Type B pancreatic cell (in vitro differentiated cells): Measurements from ENCODE around the gene G3BP1. TPM values are rescaled to one million over a fixed set of nuclear protein-coding genes. Genes with fewer than 3 reads are reported as not detected.

Experiments used
- DNase-seq: peaks from one replicate; pipeline ENCODE4 v3.0.0; 2021; ENCODE audit warnings: mixed read lengths; ENCODE audit not compliant: unreplicated experiment; ENCODE audit errors: extremely low spot score
- H3K27ac Mint-ChIP-seq: 2 replicates; pipeline ENCODE4 v1.8.0; 2021; ENCODE audit warnings: mild to moderate bottlenecking, mixed read lengths
- H3K27me3 Mint-ChIP-seq: 2 replicates; pipeline ENCODE4 v1.8.0; 2021; ENCODE audit warnings: mixed read lengths
- H3K36me3 Mint-ChIP-seq: 2 replicates; pipeline ENCODE4 v1.8.0; 2021; ENCODE audit warnings: mixed read lengths
- H3K4me1 Mint-ChIP-seq: one replicate; pipeline ENCODE4 v1.8.0; 2021; ENCODE audit warnings: mixed read lengths; ENCODE audit not compliant: unreplicated experiment
- H3K4me3 Mint-ChIP-seq: 2 replicates; pipeline ENCODE4 v1.8.0; 2021; ENCODE audit warnings: mild to moderate bottlenecking, mixed read lengths
- H3K9me3 Mint-ChIP-seq: 2 replicates; pipeline ENCODE4 v1.8.0; 2021; ENCODE audit warnings: mixed read lengths
- CTCF ChIP-seq: fragments of 200-600 bp; sonication (generic); conservative IDR thresholded peaks from 2 replicates; pipeline ENCODE4 v1.5.0; 2021; ENCODE audit warnings: antibody characterized with exemption, mild to moderate bottlenecking
- total RNA-seq: library from RNA; stranded (reverse); gene quantifications from 2 replicates; pipeline ENCODE4 v1.2.1, GENCODE V29; 2021; ENCODE audit warnings: low replicate concordance

G3BP1 gene
- total RNA-seq, 1 donor from 2014 or later: 241 TPM

- no peak for TF ChIP-seq CTCF
- Mint-ChIP-seq H3K36me3 (peaks cover 60% of the 10 kb centered on the region), H3K9me3 (no peaks in the 10 kb centered on the region), H3K27ac (no peak overlapping the region), H3K4me1 (no peaks in the 10 kb centered on the region), H3K4me3 (no peak overlapping the region), H3K27me3 (no peaks in the 10 kb centered on the region)
- DNase-seq: no peak
Observed at GRCh38 chr5:151805414-151806223, 33.9 kb downstream of the G3BP1 start.

GRCh38 chr5:151808451-151809169 is 36.9 kb downstream of the G3BP1 start:
- Mint-ChIP-seq H3K27me3 (no peaks in the 10 kb centered on the region), H3K36me3 (peaks cover 64% of the 10 kb centered on the region), H3K4me3 (no peak overlapping the region), H3K4me1 (no peaks in the 10 kb centered on the region), H3K27ac (no peak overlapping the region), H3K9me3 (no peaks in the 10 kb centered on the region)
- no peak for DNase-seq
- no peak for TF ChIP-seq CTCF

- peaks cover 67% of the 10 kb centered on the region for H3K36me3 Mint-ChIP-seq
- TF ChIP-seq CTCF: no peak
- H3K4me1 Mint-ChIP-seq: peaks cover 2% of the 10 kb centered on the region
- no peak overlapping the region for H3K27ac Mint-ChIP-seq
- H3K27me3 Mint-ChIP-seq: no peaks in the 10 kb centered on the region
- H3K4me3 Mint-ChIP-seq: no peak overlapping the region
- no peaks in the 10 kb centered on the region for H3K9me3 Mint-ChIP-seq
- DNase-seq: no peak
Observed at GRCh38 chr5:151810449-151810848, 38.7 kb downstream of the G3BP1 start.

GRCh38 chr5:151810897-151811296 is 39.1 kb downstream of the G3BP1 start:
- DNase-seq: no peak
- no peaks in the 10 kb centered on the region for H3K9me3 Mint-ChIP-seq
- TF ChIP-seq CTCF: no peak
- H3K27me3 Mint-ChIP-seq: no peaks in the 10 kb centered on the region
- H3K36me3 Mint-ChIP-seq: peaks cover 64% of the 10 kb centered on the region
- no peak overlapping the region for H3K4me3 Mint-ChIP-seq
- no peak overlapping the region for H3K27ac Mint-ChIP-seq
- peaks cover 3% of the 10 kb centered on the region for H3K4me1 Mint-ChIP-seq

GRCh38 chr5:151811593-151812321 is 40.0 kb downstream of the G3BP1 start:
- no peak overlapping the region for H3K27ac Mint-ChIP-seq
- no peaks in the 10 kb centered on the region for H3K9me3 Mint-ChIP-seq
- no peak for DNase-seq
- no peak for TF ChIP-seq CTCF
- H3K4me1 Mint-ChIP-seq: peaks cover 3% of the 10 kb centered on the region
- no peaks in the 10 kb centered on the region for H3K27me3 Mint-ChIP-seq
- peaks cover 55% of the 10 kb centered on the region for H3K36me3 Mint-ChIP-seq
- H3K4me3 Mint-ChIP-seq: no peak overlapping the region
